ENCODE results near the gene NCOA4.

GRCh38 chr10:46031648-46032532 is 1.5 kb upstream of the NCOA4 start:
- TF ChIP-seq CTCF (IDR thresholded peaks at IDR 0.05): no peak
- TF ChIP-seq POLR2A (IDR thresholded peaks at IDR 0.05): no peak
